Ovary (tissue), 9 donors: ENCODE measurements around the gene SERPING1. TPM values are rescaled to one million over a fixed set of nuclear protein-coding genes. Genes with fewer than 3 reads are reported as not detected.
A peak's percentile ranks its signal among the peaks of the same experiment; 100 is the strongest.

Experiments used
- DNase-seq, 5 donors: peaks; one replicate each; pipeline ENCODE4 v3.0.0-alpha.2; 2019 to 2020
- H3K27ac ChIP-seq, 2 donors: fragments of 200-600 bp; one replicate each; pipeline versions ENCODE4 v1.5.1 to v1.8.0; 2019 to 2022
- H3K27me3 ChIP-seq: fragments of 200-600 bp; one replicate; pipeline ENCODE4 v1.8.0; 2022
- H3K36me3 ChIP-seq: fragments of 200-600 bp; sonication (generic); one replicate; pipeline ENCODE4 v1.5.1; 2019
- H3K4me1 ChIP-seq: one replicate; pipeline ENCODE4 v1.8.1; 2013; ENCODE audit warnings: mild to moderate bottlenecking, moderate library complexity; ENCODE audit not compliant: insufficient read depth
- H3K4me3 ChIP-seq: fragments of 200-600 bp; sonication (generic); one replicate; pipeline ENCODE4 v1.5.1; 2017
- H3K9me3 ChIP-seq, 2 donors: fragments of 200-600 bp in 1 of 2; sonication (generic) in 1 of 2; one replicate each; pipeline versions ENCODE4 v1.5.1 to v1.8.1; 2013 to 2019; ENCODE audit warnings: mild to moderate bottlenecking in 1 of 2, moderate library complexity in 1 of 2
- EP300 ChIP-seq: sonication (generic); formaldehyde crosslinking; IDR thresholded peaks from one replicate; pipeline ENCODE4 v1.6.1; 2017; ENCODE audit warnings: antibody characterized with exemption
- POLR2A ChIP-seq: fragments of 450-650 bp; IDR thresholded peaks from one replicate; pipeline ENCODE4 v1.6.1; 2017; ENCODE audit warnings: antibody characterized with exemption, mild to moderate bottlenecking, moderate library complexity
- WGBS, 3 donors: extraction: QIAGEN DNeasy Blood & Tissue Kit in 1 of 3; methylation state at CpG; one replicate each; pipeline versions ENCODE4 v1.1.5 to v1.1.7; 2013 to 2017; 5-methylcytosine and 5-hydroxymethylcytosine counted together
- intact Hi-C, 4 donors: fragments of 100-400 bp; cut with DNase I; formaldehyde crosslinking; loops; one replicate each; pipeline versions ENCODE4 v1.11.0 to v1.15.1; 2022 to 2023
- polyA plus RNA-seq, 2 donors: library from polyadenylated mRNA; stranded (reverse); fragments of 200-250 nt in 1 of 2; fragments of 350-450 nt in 1 of 2; fragmentation: Illumina TruSeq in 1 of 2; extraction: RNeasy Lipid Tissue Mini Kit (QIAGEN cat#74804) in 1 of 2; gene quantifications; one replicate each; pipeline ENCODE4 v1.2.3, GENCODE V29; 2013 to 2014
- total RNA-seq, 7 donors: library from RNA; depleted of rRNA in 2 of 7; stranded (reverse); fragments of >200 nt in 2 of 7; fragmentation: NEBNext Ultra II Directional in 3 of 7; extraction: Animal tissue kit (Norgen Biotek cat#: 25700) in 3 of 7; gene quantifications; one replicate each; pipeline versions ENCODE4 v1.1.0 to v1.2.4, GENCODE V29; 2016 to 2023
- TF ChIP-seq, protein P1 (sequence below), 3 donors: fragments of 450-650 bp in 2 of 3; fragments of 200-600 bp in 1 of 3; IDR thresholded peaks; one replicate each; pipeline versions ENCODE4 v1.5.1 to v1.8.0; 2016 to 2022; ENCODE audit warnings: antibody characterized with exemption in 3 of 3, mild to moderate bottlenecking in 1 of 3
- donor health status: DM: no; HTN: no; CAD: no; lungs with moderate emphysema.
- donor health status: DM: no; HTN: no; CAD: no.
- donor health status: Bipolar disorder and iron deficiency.
- donor health status: DM: yes; HTN: yes; CAD: no.
- donor health status: DM: no; HTN: no; CAD: no.
- donor health status: DM: yes; HTN: yes; CAD: no.

SERPING1 gene
- total and polyA plus RNA-seq, 9 donors, result 454 to 2,358 (median 729) TPM

DNA sequence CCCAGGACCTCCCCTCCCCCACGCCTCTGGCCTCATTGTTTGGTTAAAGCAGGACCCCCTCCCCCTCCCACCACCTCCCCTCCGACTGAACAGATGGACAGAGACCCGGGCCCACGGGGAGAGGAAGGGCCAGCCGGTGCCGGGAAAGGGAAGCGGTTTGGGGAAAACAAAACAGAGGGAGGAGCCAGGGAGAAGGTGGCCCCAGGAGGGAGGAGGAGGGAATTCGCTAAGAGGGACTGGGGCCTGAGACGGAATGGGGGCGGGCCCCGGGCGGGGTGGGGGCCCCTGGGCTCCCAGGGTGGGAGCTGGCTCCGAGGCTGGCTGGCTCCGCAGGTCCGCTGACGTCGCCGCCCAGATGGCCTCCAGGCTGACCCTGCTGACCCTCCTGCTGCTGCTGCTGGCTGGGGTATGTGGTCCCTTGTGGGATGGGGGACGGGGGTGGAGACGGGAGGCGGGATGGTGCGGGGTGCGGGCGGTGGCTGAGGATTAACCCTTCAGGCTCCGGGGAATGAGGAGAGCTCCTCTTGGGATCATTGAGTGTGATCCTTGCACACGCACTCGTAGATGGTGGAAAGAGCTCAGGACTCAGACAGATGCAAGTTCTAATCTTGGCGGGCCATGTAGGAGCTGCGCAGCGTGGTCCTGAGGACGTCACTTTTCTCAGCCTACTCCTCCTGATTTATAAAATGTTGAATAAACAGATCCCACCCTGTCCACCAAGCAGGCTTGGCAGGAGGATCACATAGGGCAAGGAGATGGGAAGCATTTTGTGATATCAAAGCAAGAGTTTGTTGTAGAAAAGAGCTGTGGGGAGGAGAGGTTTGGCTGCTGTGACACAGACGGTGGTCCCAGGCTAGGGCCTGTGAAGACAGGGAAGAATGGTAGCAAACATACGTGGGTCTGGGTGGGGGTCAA lies 688 bp downstream of the SERPING1 start:
- 1% methylated on average over 33 of the region's 33 CpGs for WGBS, 3 donors

DNA sequence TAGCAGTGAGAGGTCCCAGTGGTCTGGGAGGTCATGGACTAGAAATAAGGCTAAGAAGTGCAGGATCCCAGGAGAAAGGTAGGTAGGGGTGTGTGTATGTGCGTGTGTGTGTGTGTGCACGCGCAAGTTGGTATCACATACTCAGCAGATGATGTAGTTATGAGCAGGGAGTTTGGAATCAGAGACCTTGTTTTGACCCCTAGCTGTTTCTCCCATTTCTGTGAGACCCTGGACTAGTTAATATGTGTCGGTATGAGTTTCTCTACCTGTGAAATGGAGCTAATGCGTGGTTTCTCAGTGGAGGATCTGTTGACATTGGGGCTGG lies 1.3 kb downstream of the SERPING1 start:
- no peaks in the 10 kb centered on the region for H3K27me3 ChIP-seq
- peak overlapping the region in 1 of 2 donors; percentile 96 for H3K27ac ChIP-seq
- peak in 3 of 5 donors; percentile 22 to 43 (median 25) for DNase-seq
- no peaks in the 10 kb centered on the region for H3K9me3 ChIP-seq
- H3K36me3 ChIP-seq, result no peaks in the 10 kb centered on the region
- H3K4me3 ChIP-seq, result peak overlapping the region; percentile 60
- 19 to 38% (median 23%) methylated on average over 5 of the region's 5 CpGs for WGBS, 3 donors
- TF ChIP-seq POLR2A (peak; percentile 22), EP300 (no peak)
- TF ChIP-seq, protein P1, sequence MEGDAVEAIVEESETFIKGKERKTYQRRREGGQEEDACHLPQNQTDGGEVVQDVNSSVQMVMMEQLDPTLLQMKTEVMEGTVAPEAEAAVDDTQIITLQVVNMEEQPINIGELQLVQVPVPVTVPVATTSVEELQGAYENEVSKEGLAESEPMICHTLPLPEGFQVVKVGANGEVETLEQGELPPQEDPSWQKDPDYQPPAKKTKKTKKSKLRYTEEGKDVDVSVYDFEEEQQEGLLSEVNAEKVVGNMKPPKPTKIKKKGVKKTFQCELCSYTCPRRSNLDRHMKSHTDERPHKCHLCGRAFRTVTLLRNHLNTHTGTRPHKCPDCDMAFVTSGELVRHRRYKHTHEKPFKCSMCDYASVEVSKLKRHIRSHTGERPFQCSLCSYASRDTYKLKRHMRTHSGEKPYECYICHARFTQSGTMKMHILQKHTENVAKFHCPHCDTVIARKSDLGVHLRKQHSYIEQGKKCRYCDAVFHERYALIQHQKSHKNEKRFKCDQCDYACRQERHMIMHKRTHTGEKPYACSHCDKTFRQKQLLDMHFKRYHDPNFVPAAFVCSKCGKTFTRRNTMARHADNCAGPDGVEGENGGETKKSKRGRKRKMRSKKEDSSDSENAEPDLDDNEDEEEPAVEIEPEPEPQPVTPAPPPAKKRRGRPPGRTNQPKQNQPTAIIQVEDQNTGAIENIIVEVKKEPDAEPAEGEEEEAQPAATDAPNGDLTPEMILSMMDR (IDR thresholded peaks at IDR 0.05), result no peak
- H3K4me1 ChIP-seq, result peaks cover 5% of the 10 kb centered on the region
- intact Hi-C loops, result no loop called here

More for the DNA sequence above, 688 bp downstream of the SERPING1 start:
- Histone ChIP-seq H3K4me3 (peak overlapping the region; percentile 60), H3K4me1 (peaks cover 5% of the 10 kb centered on the region), H3K9me3 (no peaks in the 10 kb centered on the region), H3K27me3 (no peaks in the 10 kb centered on the region), H3K36me3 (no peaks in the 10 kb centered on the region), H3K27ac (peak overlapping the region; percentile 91 to 96)
- intact Hi-C loops, result no loop called here
- peak; percentile 88 to 93 (median 92) for DNase-seq
- TF ChIP-seq, protein P1 (IDR thresholded peaks at IDR 0.05), result no peak
- TF ChIP-seq POLR2A, result no peak
- TF ChIP-seq EP300, result no peak

DNA sequence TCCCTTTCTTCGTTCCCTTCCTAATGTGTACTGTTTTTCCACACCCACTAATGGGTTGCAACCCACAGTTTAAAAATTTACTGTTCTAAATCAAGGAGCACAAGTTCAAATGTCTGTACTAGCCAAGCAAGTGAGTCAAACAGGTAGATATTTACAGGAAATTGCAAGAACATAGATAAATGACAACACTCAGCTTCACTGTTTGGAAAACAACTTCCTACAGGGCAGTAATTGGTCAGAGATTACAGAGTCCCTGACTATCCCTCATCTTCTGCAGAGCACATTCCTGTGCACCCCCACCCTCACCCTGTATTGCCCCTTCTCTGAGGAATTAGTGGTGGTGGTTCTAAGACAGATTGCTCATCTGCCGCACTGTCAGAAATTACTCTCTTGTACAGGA lies 1.9 kb downstream of the SERPING1 start:
- Histone ChIP-seq H3K9me3 (no peaks in the 10 kb centered on the region), H3K4me3 (peak overlapping the region; percentile 60), H3K27me3 (no peaks in the 10 kb centered on the region), H3K36me3 (no peaks in the 10 kb centered on the region), H3K27ac (peak overlapping the region in 1 of 2 donors; percentile 96), H3K4me1 (peaks cover 7% of the 10 kb centered on the region)
- 25 to 48% (median 46%) methylated on average over 2 of the region's 2 CpGs for WGBS, 3 donors
- no peak for DNase-seq
- TF ChIP-seq, protein P1 (IDR thresholded peaks at IDR 0.05), result no peak
- no peak for TF ChIP-seq POLR2A
- no peak for TF ChIP-seq EP300
- intact Hi-C loops, result no loop called here

DNA sequence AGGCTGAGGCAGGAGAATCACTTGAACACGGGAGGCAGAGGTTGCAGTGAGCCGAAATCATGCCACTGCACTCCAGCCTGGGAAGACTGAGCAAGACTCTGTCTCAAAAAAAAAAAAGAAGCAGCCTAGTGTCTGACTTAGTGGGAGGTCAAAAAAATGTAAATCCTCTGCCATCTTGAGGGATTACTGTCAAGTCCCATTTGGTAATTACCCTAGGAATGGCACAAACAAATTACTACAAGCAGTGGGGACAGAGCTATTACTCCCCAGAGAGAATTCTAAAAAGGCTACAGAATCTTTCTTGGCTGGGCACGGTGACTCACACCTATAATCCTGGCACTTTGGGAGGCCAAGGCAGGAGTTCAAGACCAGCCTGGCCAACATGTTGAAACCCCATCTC lies 3.8 kb downstream of the SERPING1 start:
- intact Hi-C loops, result no loop called here
- no peak for TF ChIP-seq POLR2A
- no peak for TF ChIP-seq EP300
- TF ChIP-seq, protein P1 (IDR thresholded peaks at IDR 0.05), result no peak
- no peaks in the 10 kb centered on the region for H3K9me3 ChIP-seq
- DNase-seq, result no peak
- no peaks in the 10 kb centered on the region for H3K27me3 ChIP-seq
- H3K36me3 ChIP-seq, result no peaks in the 10 kb centered on the region
- no peak overlapping the region for H3K4me3 ChIP-seq
- no peak overlapping the region for H3K27ac ChIP-seq
- 89 to 96% (median 93%) methylated on average over 3 of the region's 3 CpGs for WGBS, 3 donors
- H3K4me1 ChIP-seq, result peaks cover 6% of the 10 kb centered on the region
